ENCODE results near the gene DMAP1.

Gene DMAP1

GRCh38 chr1:44229435-44230167 lies 16.3 kb downstream of the DMAP1 start:
- no peak for DNase-seq (ENCODE audit: low spot score)

GRCh38 chr1:44230796-44231195 lies 17.5 kb downstream of the DMAP1 start:
- no peak for DNase-seq (ENCODE audit: low spot score)

DNA sequence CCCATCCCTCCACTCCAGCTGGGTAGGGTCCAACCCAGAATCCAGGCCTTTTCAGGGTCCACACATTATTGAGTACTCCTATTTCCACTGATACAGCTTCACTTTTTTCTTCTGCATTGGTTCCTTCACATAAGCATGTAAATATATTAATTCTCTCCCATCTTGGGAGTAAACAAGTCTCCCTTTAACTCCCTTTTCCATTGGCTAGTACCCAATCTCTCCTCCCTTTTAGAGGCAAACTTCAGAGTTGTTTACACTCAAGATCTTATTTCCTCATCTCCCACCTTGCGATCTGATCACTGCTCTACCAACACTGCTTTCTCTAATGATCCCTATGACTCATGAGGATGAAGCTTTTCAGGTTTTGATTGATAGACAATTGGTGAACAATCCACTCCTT lies 20.3 kb downstream of the DMAP1 start:
- no peak for DNase-seq (ENCODE audit: low spot score)

DNA sequence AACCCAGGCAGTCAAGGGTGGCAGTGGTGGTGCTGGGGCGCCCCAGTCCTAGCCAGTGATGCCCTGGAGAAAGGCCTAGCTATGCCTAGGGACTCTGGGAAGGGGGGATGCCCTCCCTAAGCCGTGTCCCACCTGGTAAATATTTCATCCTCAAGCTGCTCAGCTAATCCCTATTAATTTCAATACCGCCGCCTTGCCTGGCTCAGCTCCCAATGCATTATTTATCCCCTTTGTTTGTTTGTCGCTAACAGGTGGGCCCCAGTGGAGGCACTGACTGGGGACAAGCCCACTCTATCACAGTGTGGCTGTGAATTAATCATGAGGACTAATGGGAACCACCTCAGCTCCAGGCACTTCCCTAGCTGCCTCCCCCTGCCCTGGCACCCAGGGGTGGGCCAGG lies 22.5 kb downstream of the DMAP1 start:
- DNase-seq (ENCODE audit: low spot score), result no peak

DNA sequence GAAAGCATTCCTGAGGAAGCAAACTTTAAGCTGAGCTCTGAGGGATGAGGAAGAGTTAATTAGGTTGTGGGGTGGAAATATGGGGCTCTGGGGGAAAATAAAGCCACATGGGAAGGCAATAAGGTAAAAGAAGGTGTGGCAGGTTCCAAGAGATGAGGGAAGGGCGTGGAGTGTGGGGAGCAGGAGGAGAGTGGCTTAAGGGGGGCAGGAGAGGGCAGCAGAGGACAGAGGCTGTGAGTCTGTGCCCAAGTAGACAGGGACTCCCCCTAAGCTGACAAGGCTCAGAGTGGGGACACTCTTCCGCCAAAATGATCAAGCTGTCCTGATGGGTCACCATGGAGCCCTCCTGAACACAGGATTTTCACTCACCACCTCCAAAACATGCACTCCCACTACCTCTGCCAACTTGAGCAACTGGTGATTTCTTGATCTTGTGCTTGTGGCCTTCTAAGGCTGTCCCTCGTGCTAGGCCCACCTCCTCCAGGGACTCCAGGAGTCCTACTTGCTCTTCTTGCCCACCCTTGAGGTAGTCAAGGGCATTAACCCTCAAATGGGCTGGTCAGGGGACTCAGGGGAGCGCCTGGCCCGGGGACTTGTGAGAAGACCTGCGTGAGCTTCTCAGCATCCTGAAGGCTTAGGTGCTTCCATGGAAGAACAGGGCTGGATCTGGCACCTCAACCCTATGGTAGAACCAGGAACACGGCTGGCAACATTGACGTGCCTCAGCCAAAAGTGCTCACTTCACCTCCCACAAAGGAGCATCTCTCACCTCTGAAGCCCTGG lies 23.4 kb downstream of the DMAP1 start:
- DNase-seq (ENCODE audit: low spot score), result no peak

GRCh38 chr1:44237721-44238457 lies 24.6 kb downstream of the DMAP1 start:
- DNase-seq (ENCODE audit: low spot score), result no peak

GRCh38 chr1:44238660-44239059 lies 25.4 kb downstream of the DMAP1 start:
- no peak for DNase-seq (ENCODE audit: low spot score)

GRCh38 chr1:44239331-44239960 lies 26.2 kb downstream of the DMAP1 start:
- DNase-seq (ENCODE audit: low spot score), result no peak

- no peak for DNase-seq (ENCODE audit: low spot score)
Observed at GRCh38 chr1:44239961-44240371, 26.7 kb downstream of the DMAP1 start.

GRCh38 chr1:44240802-44241671 lies 27.8 kb downstream of the DMAP1 start:
- no peak for DNase-seq (ENCODE audit: low spot score)

- no peak for DNase-seq (ENCODE audit: low spot score)
Observed at GRCh38 chr1:44242746-44243145, 29.5 kb downstream of the DMAP1 start.

DNA sequence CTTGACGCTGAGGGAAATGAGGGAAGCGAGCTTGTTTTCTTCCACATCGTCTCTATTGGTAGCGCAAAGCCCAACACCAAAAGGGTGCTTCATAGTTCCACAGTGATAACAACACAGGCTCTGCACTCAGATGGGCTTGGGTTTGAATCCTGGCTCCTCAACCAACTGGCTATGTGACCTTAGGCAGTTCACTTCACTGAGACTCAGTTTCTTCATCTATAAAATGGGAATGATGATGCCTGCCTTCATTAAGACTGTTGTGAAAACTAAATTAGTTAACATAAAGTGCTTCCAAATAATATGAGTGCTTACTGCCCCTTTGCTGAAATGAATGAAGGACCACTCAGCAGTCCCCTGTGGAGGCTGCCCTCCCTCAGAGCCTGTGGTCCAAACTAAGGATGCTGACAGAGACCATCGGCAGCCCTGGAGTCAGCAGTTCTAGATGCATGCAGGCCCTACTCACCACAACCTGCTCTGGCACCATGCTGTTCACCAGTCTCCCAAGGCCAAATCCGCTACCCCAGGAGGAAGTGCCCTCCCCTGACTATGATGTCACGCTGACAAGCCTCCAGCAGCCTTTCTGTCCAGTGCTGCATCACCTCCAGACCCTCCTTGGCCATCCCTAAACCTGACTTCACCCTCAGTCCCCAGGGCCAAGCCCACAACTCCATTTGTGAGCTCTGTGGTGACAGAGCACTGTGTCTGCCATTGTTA lies 30.7 kb downstream of the DMAP1 start:
- DNase-seq (ENCODE audit: low spot score), result no peak

GRCh38 chr1:44244986-44245385 lies 31.7 kb downstream of the DMAP1 start:
- DNase-seq (ENCODE audit: low spot score), result no peak

GRCh38 chr1:44246806-44247205 lies 33.5 kb downstream of the DMAP1 start:
- DNase-seq (ENCODE audit: low spot score), result no peak

DNA sequence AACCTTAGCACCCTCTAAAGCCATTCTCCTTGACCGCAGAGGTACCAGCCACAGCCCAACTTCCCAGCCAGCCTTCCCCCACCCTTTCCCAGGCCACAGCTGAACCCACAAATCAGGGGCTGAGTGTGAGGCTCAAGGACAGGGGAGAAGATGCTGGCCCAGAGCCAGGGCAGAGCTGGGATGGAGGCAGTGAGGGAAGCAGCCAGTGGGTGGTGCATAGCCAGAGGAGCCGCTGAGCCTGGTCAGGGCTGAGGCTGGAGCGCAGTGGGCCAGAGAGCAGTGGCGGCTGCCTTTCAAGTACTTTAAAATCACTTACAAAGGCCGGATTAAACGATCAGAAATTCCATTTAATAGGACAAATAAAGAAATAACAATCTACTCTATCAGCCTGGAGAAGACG lies 36.3 kb downstream of the DMAP1 start:
- DNase-seq (ENCODE audit: low spot score), result no peak

GRCh38 chr1:44250068-44250781 lies 37.0 kb downstream of the DMAP1 start:
- no peak for DNase-seq (ENCODE audit: low spot score)

DNA sequence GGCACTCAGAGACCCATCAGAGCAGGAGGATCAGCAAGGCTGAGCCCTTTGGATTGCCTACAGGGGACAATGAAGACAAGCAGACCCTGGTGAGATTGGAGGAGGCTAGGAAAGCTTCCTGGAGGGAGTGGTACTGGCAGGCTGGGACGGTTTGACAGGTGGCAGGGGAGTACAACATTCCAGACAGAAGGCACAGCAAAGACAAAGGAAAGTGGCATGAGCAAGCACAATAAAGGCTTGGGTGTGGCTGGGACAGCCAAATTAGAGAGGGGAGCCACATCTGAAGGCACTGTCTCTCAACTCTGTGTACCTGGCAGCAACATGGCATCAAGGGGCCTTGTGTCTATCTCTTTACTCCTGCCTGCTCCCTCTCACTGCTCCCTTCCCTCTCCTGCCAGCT lies 38.2 kb downstream of the DMAP1 start:
- peak; percentile 21 for DNase-seq (ENCODE audit: low spot score)

DNA sequence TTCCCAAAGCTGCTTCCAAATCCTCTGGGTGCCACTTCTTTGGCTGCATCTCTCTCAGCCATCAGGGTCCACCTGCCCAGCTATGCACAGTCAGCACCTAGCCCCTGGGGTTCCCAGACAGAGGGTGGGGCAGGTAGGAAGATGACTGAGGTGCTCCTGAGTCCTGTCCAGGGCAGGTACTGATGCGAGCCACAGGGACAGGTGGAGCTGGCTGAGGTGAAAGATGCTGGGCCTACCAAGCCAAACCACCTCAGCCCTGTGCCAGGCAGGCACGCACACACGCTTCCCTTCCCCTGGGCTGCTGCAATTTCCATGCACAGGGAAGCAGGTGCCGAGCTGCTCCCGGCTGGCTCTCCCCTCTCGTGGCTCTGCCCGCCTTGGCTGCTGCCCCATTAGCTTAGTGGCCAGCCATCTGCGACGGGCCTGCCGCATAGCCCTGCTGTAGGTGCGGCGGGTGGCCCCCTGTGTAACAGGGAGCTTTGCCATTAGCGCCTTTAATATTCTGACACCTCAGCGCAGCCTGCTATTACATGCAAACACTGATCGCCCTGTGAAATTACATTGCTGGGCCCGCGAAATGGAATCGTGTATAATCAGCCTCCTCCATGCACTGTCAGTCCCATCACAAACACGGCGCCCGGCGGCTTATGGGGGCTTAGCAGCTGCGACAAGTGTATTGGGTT lies 38.9 kb downstream of the DMAP1 start:
- no peak for DNase-seq (ENCODE audit: low spot score)

GRCh38 chr1:44254392-44254910 lies 41.2 kb downstream of the DMAP1 start:
- DNase-seq (ENCODE audit: low spot score), result no peak
